Measurements from ENCODE around the gene SHISA9. TPM values are rescaled to one million over a fixed set of nuclear protein-coding genes. Genes with fewer than 3 reads are reported as not detected.

The SHISA9 gene
- total and polyA plus RNA-seq, 4 donors, result under 0.01 to 0.08 (median 0.07) TPM; not detected in 1

- H3K4me3 ChIP-seq (ENCODE audit: low read depth in 1 of 3, low read length in 3 of 3), result no peak overlapping the region
- H3K4me1 ChIP-seq (ENCODE audit: control insufficient read depth in 4 of 4, insufficient read depth in 4 of 4, low read length in 3 of 4), result peaks cover 3 to 24% (median 14%) of the 10 kb centered on the region in 4 donors
- WGBS, result 48% methylated on average over 3 of the region's 3 CpGs
- H3K9ac ChIP-seq (ENCODE audit: low read depth in 1 of 2, low read length in 2 of 2), result no peak overlapping the region
- H3K36me3 ChIP-seq (ENCODE audit: control insufficient read depth in 4 of 4, insufficient read depth in 3 of 4, low read depth in 1 of 4, low read length in 3 of 4), result peaks cover 0 to 4% (median 1%) of the 10 kb centered on the region in 4 donors
- no peaks in the 10 kb centered on the region for H3K27me3 ChIP-seq (ENCODE audit: control insufficient read depth in 4 of 4, insufficient read depth in 4 of 4, low read length in 3 of 4)
- TF ChIP-seq RAD21 (IDR thresholded peaks at IDR 0.05) (no peak), HNF4G (IDR thresholded peaks at IDR 0.05) (no peak), MAX (IDR thresholded peaks at IDR 0.05) (no peak), FOXA2 (IDR thresholded peaks at IDR 0.05) (no peak), NR2F2 (IDR thresholded peaks at IDR 0.05) (no peak), SP1 (IDR thresholded peaks at IDR 0.05) (no peak), TAF1 (conservative IDR thresholded peaks at IDR 0.05) (no peak), HNF4A (conservative IDR thresholded peaks at IDR 0.05) (no peak), ATF3 (IDR thresholded peaks at IDR 0.05) (no peak), RXRA (IDR thresholded peaks at IDR 0.05) (no peak)
- DNase-seq (ENCODE audit: low spot score), result no peak
- H3K27ac ChIP-seq (ENCODE audit: low read depth in 1 of 2, low read length in 2 of 2), result no peak overlapping the region
- no peaks in the 10 kb centered on the region for H3K9me3 ChIP-seq (ENCODE audit: control insufficient read depth in 4 of 4, low read length in 3 of 4)
These were observed 361.1 kb downstream of the SHISA9 start for GRCh38 chr16:13262270-13263090.

- DNase-seq (ENCODE audit: low spot score), result no peak
- Histone ChIP-seq H3K27me3 (ENCODE audit: control insufficient read depth in 4 of 4, insufficient read depth in 4 of 4, low read length in 3 of 4) (no peaks in the 10 kb centered on the region), H3K9ac (ENCODE audit: low read depth in 1 of 2, low read length in 2 of 2) (no peak overlapping the region), H3K4me1 (ENCODE audit: control insufficient read depth in 4 of 4, insufficient read depth in 4 of 4, low read length in 3 of 4) (peaks cover 6 to 45% (median 30%) of the 10 kb centered on the region in 4 donors), H3K27ac (ENCODE audit: low read depth in 1 of 2, low read length in 2 of 2) (no peak overlapping the region), H3K9me3 (ENCODE audit: control insufficient read depth in 4 of 4, low read length in 3 of 4) (no peaks in the 10 kb centered on the region), H3K4me3 (ENCODE audit: low read depth in 1 of 3, low read length in 3 of 3) (no peak overlapping the region), H3K36me3 (ENCODE audit: control insufficient read depth in 4 of 4, insufficient read depth in 3 of 4, low read depth in 1 of 4, low read length in 3 of 4) (no peaks in the 10 kb centered on the region)
- TF ChIP-seq HNF4A (conservative IDR thresholded peaks at IDR 0.05) (no peak), RXRA (IDR thresholded peaks at IDR 0.05) (no peak), REST (IDR thresholded peaks at IDR 0.05) (no peak), FOXA2 (IDR thresholded peaks at IDR 0.05) (no peak), SP1 (IDR thresholded peaks at IDR 0.05) (no peak), CTCF (IDR thresholded peaks at IDR 0.05; ENCODE audit: low read depth, low read length, missing input control) (no peak), HNF4G (IDR thresholded peaks at IDR 0.05) (no peak), ZBTB33 (IDR thresholded peaks at IDR 0.05) (no peak), NR2F2 (IDR thresholded peaks at IDR 0.05) (no peak), YY1 (IDR thresholded peaks at IDR 0.05) (no peak), JUND (IDR thresholded peaks at IDR 0.05) (no peak), GABPA (IDR thresholded peaks at IDR 0.05 in 1 of 2, conservative IDR thresholded peaks at IDR 0.05 in 1 of 2) (no peak), RAD21 (IDR thresholded peaks at IDR 0.05) (no peak), EGR1 (IDR thresholded peaks at IDR 0.05; ENCODE audit: low read depth in 2 of 2) (no peak), MAX (IDR thresholded peaks at IDR 0.05) (no peak), ATF3 (IDR thresholded peaks at IDR 0.05) (no peak), FOXA1 (IDR thresholded peaks at IDR 0.05) (no peak)
- 90% methylated on average over 4 of the region's 4 CpGs for whole genome bisulfite sequencing
These were observed 363.6 kb downstream of the SHISA9 start for GRCh38 chr16:13264749-13265552.
